Astrocyte (in vitro differentiated cells and primary cell): ENCODE results near the gene GRHL1. TPM values are rescaled to one million over a fixed set of nuclear protein-coding genes. Genes with fewer than 3 reads are reported as not detected.

Source experiments
- DNase-seq: peaks from one replicate; pipeline ENCODE4 v3.0.0-alpha.2; 2010; ENCODE audit warnings: low read depth
- FAIRE-seq: peaks from 2 replicates; lab custom pipeline; 2011; peaks lifted over from hg19 to GRCh38; lab: Jason Lieb, UNC
- H2AFZ ChIP-seq: 2 replicates; pipeline ENCODE4 v1.6.0; 2012; ENCODE audit warnings: low read depth, low read length, inconsistent platforms
- H3K27ac ChIP-seq: 2 replicates; pipeline ENCODE4 v1.5.1; 2011; ENCODE audit warnings: low read depth, low read length, inconsistent platforms
- H3K27me3 ChIP-seq: 2 replicates; pipeline ENCODE4 v1.6.0; 2011; ENCODE audit warnings: low read length, inconsistent platforms; ENCODE audit not compliant: insufficient read depth
- H3K36me3 ChIP-seq: 2 replicates; pipeline ENCODE4 v1.5.1; 2011; ENCODE audit warnings: low read length, inconsistent platforms; ENCODE audit not compliant: insufficient read depth
- H3K4me1 ChIP-seq: 2 replicates; pipeline ENCODE4 v1.5.1; 2011; ENCODE audit warnings: low read length, inconsistent platforms; ENCODE audit not compliant: insufficient read depth
- H3K4me2 ChIP-seq: 2 replicates; pipeline ENCODE4 v1.6.0; 2012; ENCODE audit warnings: low read length, inconsistent platforms
- H3K4me3 ChIP-seq: 2 replicates; pipeline ENCODE4 v1.5.1; 2011; ENCODE audit warnings: low read depth, mild to moderate bottlenecking, low read length, inconsistent platforms; ENCODE audit not compliant: insufficient read depth
- H3K79me2 ChIP-seq: 2 replicates; pipeline ENCODE4 v1.6.0; 2012; ENCODE audit warnings: mild to moderate bottlenecking, low read length, inconsistent platforms; ENCODE audit not compliant: insufficient read depth
- H3K9ac ChIP-seq: 2 replicates; pipeline ENCODE4 v1.6.0; 2012; ENCODE audit warnings: mild to moderate bottlenecking, low read length, inconsistent platforms
- H3K9me3 ChIP-seq: 2 replicates; pipeline ENCODE4 v1.5.1; 2012; ENCODE audit warnings: low read depth, mild to moderate bottlenecking, low read length, inconsistent platforms; ENCODE audit not compliant: insufficient read depth
- H4K20me1 ChIP-seq: 2 replicates; pipeline ENCODE4 v1.6.0; 2012; ENCODE audit warnings: low read length, inconsistent platforms; ENCODE audit not compliant: insufficient read depth
- H3K27ac Mint-ChIP-seq: one replicate; pipeline ENCODE4 v1.8.0; 2021; ENCODE audit warnings: mild to moderate bottlenecking, mixed read lengths; ENCODE audit not compliant: unreplicated experiment
- H3K27me3 Mint-ChIP-seq: one replicate; pipeline ENCODE4 v1.8.0; 2021; ENCODE audit warnings: low read depth, mixed read lengths; ENCODE audit not compliant: unreplicated experiment
- H3K36me3 Mint-ChIP-seq: one replicate; pipeline ENCODE4 v1.8.0; 2021; ENCODE audit warnings: low read depth, mixed read lengths; ENCODE audit not compliant: unreplicated experiment
- H3K4me1 Mint-ChIP-seq: one replicate; pipeline ENCODE4 v1.8.0; 2021; ENCODE audit warnings: low read depth, mixed read lengths; ENCODE audit not compliant: unreplicated experiment
- H3K4me3 Mint-ChIP-seq: one replicate; pipeline ENCODE4 v1.8.0; 2021; ENCODE audit warnings: mild to moderate bottlenecking, moderate library complexity, mixed read lengths; ENCODE audit not compliant: unreplicated experiment
- H3K9me3 Mint-ChIP-seq: one replicate; pipeline ENCODE4 v1.8.0; 2021; ENCODE audit warnings: mild to moderate bottlenecking, mixed read lengths; ENCODE audit not compliant: unreplicated experiment
- EZH2 ChIP-seq: IDR thresholded peaks from 2 replicates; pipeline ENCODE4 v1.6.1; 2012; ENCODE audit warnings: mild to moderate bottlenecking, low read length, inconsistent platforms; ENCODE audit not compliant: insufficient read depth
- total RNA-seq: library from RNA; stranded (reverse); gene quantifications from 2 replicates; pipeline ENCODE4 v1.2.1, GENCODE V29; 2021
- TF ChIP-seq, protein P1 (sequence below): IDR thresholded peaks from 2 replicates; pipeline ENCODE4 v1.5.1; 2011; ENCODE audit warnings: low read depth, mild to moderate bottlenecking, inconsistent platforms, low read length, moderate library complexity; ENCODE audit not compliant: insufficient read depth

GRHL1 gene
- total RNA-seq, 1 donor from 2014 or later: 4.1 TPM

DNA sequence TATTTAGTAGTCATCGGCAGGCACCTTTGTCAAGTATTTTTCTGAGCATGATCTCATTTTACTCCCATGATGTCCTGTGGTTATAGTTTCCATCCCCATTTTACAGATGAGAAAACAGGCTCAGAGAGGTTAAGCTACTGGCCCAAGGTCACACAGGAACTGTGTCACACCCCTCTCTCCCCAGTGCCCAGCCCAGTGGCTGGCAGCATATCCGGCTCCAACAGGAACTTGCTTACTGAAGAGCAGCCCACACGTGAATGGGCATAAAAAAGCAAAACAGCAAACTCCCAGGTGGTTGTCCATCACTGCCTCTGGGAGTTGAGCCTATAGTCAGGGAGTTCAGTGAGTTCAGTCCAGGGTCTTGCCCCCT is 83.5 kb downstream of the GRHL1 start:
- H3K27ac Mint-ChIP-seq: no peak overlapping the region
- no peak for TF ChIP-seq EZH2
- TF ChIP-seq, protein P1, sequence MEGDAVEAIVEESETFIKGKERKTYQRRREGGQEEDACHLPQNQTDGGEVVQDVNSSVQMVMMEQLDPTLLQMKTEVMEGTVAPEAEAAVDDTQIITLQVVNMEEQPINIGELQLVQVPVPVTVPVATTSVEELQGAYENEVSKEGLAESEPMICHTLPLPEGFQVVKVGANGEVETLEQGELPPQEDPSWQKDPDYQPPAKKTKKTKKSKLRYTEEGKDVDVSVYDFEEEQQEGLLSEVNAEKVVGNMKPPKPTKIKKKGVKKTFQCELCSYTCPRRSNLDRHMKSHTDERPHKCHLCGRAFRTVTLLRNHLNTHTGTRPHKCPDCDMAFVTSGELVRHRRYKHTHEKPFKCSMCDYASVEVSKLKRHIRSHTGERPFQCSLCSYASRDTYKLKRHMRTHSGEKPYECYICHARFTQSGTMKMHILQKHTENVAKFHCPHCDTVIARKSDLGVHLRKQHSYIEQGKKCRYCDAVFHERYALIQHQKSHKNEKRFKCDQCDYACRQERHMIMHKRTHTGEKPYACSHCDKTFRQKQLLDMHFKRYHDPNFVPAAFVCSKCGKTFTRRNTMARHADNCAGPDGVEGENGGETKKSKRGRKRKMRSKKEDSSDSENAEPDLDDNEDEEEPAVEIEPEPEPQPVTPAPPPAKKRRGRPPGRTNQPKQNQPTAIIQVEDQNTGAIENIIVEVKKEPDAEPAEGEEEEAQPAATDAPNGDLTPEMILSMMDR: no peak

DNA sequence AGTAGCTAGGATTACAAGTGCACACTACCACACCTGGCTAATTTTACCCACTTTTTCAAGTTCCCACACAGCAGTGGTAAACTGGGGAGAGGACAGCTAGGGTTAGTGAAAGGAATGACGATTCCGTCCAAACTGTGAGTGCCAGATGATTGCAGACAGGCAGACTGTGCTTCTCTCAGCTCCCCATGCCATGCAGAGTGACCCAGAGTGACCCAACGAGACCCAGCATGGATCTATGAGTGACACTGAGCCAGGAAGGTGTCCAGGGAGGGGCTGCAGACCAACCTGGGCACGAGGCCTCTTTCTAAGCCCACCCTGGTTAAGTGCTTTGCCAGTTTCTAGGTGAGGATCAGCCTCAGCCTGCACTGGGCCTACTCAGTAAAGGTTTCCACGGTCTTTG is 84.1 kb downstream of the GRHL1 start:
- FAIRE-seq: no peak
- Histone ChIP-seq H4K20me1 (no peaks in the 10 kb centered on the region), H3K27ac (no peak overlapping the region), H3K4me2 (no peak overlapping the region), H3K4me3 (no peak overlapping the region), H3K36me3 (no peaks in the 10 kb centered on the region), H3K9ac (no peak overlapping the region), H3K79me2 (no peaks in the 10 kb centered on the region), H3K4me1 (peaks cover 5% of the 10 kb centered on the region), H3K27me3 (peaks cover 2% of the 10 kb centered on the region), H2AFZ (no peak overlapping the region), H3K9me3 (no peaks in the 10 kb centered on the region)
- TF ChIP-seq, protein P1: no peak
- no peak for TF ChIP-seq EZH2
- Mint-ChIP-seq H3K9me3 (no peaks in the 10 kb centered on the region), H3K27ac (no peak overlapping the region), H3K4me1 (peaks cover 3% of the 10 kb centered on the region), H3K36me3 (peaks cover 2% of the 10 kb centered on the region), H3K4me3 (no peak overlapping the region), H3K27me3 (peaks cover 19% of the 10 kb centered on the region)
- no peak for DNase-seq

More for the DNA sequence above, 83.5 kb downstream of the GRHL1 start:
- Histone ChIP-seq H3K9me3 (no peaks in the 10 kb centered on the region), H3K79me2 (no peaks in the 10 kb centered on the region), H3K4me2 (no peak overlapping the region), H3K9ac (no peak overlapping the region), H4K20me1 (no peaks in the 10 kb centered on the region), H2AFZ (no peak overlapping the region), H3K27me3 (no peaks in the 10 kb centered on the region), H3K4me1 (peaks cover 5% of the 10 kb centered on the region), H3K27ac (no peak overlapping the region), H3K4me3 (no peak overlapping the region), H3K36me3 (no peaks in the 10 kb centered on the region)
- DNase-seq: no peak
- peaks cover 3% of the 10 kb centered on the region for H3K4me1 Mint-ChIP-seq
- H3K36me3 Mint-ChIP-seq: peaks cover 1% of the 10 kb centered on the region
- FAIRE-seq: no peak
- H3K9me3 Mint-ChIP-seq: no peaks in the 10 kb centered on the region
- peaks cover 19% of the 10 kb centered on the region for H3K27me3 Mint-ChIP-seq
- H3K4me3 Mint-ChIP-seq: no peak overlapping the region

DNA sequence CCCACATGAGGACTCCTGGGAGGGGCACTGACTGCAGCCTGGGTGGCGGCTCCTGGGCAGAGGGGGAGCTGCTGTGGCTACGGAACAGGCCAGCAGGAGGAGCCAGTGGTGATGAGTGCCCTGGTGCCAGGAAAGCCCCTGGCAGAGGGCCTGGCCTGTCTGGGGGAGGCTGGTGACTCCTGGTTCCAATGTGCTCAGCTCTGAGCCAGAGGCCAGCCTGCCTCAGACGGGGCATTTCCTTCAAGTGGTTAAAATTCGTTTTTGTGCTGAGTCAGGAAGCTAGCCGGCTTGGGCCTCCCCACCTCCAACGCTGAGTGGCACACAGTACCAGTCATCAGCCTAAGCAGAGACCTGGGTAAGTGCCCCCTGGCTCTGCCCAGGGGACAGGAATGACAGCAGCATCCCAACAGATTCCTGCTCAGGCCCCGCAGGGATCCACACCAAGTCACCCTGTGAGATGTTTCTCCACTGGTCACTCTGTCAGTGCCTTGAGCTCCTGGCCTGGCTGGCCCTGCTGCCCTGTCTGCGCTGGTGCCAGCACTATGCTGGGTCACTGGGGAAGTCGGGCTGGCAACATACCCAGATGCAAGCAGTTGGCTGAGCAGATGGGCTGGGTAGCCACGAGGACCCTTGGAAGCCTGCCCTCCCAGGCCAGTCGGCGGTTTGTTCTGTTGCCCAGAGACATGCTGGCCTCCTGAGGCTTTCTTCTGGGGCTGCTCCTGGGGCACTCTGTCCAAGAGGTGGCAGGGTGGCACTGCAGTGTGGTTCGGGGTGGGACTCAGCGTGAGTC is 84.8 kb downstream of the GRHL1 start:
- Histone ChIP-seq H3K79me2 (no peaks in the 10 kb centered on the region), H3K4me1 (peaks cover 5% of the 10 kb centered on the region), H3K4me3 (no peak overlapping the region), H3K27me3 (peaks cover 2% of the 10 kb centered on the region), H3K27ac (no peak overlapping the region), H3K4me2 (no peak overlapping the region), H4K20me1 (no peaks in the 10 kb centered on the region), H3K9ac (no peak overlapping the region), H2AFZ (no peak overlapping the region), H3K9me3 (no peaks in the 10 kb centered on the region), H3K36me3 (no peaks in the 10 kb centered on the region)
- Mint-ChIP-seq H3K9me3 (peaks cover 2% of the 10 kb centered on the region), H3K4me3 (no peak overlapping the region), H3K27me3 (peaks cover 24% of the 10 kb centered on the region), H3K27ac (no peak overlapping the region), H3K4me1 (peaks cover 3% of the 10 kb centered on the region), H3K36me3 (peaks cover 5% of the 10 kb centered on the region)
- TF ChIP-seq EZH2: no peak
- TF ChIP-seq, protein P1: peak; percentile 26
- DNase-seq (peak; percentile 45), FAIRE-seq (no peak)
